Hippocampal formation (tissue), 2 donors: ENCODE data around the gene CPN1.
"Not testable (repeated sequence)": the region's sequence is repeated elsewhere in the genome, so short reads cannot be mapped to it uniquely, and the experiment has no call there.

ENCODE experiments used
- DNase-seq, 2 donors: peaks; one replicate each; lab custom pipeline; 2025; lab: John Stamatoyannopoulos, UW

The CPN1 gene

DNA sequence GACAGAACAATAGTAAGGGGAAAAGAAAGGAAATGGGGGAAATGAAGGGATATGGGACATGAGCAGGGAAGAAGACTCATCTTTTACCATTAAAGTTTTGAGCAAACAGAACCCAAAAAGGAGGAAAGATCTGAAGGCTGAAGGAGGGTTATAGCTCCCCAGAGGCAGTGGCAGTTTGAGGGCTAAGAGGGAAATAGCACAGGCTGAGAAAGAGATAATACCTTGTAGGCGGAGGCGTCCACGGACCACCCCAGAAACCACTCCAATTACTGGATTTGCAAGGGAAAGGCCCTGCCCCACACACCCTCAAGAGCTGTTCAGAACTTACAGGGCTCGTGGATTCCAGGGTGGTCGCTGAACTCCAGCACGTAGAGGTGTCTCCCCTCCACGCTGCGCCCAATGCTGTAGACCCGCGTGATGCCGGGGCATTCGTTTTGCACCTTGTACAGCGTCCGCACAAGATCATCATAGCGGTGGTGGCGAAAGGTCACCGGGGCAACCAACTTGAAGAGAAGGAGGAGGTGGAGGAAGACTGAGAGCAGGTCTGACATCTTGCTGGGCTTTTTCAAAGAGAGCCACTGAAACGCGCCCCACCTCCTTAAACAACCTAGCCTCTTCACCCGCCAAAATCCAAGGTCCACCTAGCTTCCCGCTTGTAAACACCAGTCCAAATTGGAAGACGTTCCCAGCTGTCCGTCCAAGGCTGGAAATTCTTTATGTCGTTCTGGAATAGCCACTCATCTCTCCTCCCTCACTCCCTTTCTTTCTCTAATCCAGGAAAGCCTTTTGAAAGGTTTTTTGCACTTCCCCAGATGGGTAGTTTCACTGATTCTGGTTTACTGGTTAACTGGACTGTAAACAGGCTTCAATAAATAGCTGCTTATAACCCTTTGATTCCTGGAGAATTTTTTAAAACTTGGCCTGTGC is at the start of gene CPN1:
CPN1 (minus strand) TSS at position 795 of the 927 bp plus-strand sequence; CDS start at position 551, 244 bp downstream.
- no peak for DNase-seq

GRCh38 chr10:100130831-100131230 is 49.2 kb upstream of the CPN1 start:
- no peak for DNase-seq

- no peak for DNase-seq
Observed at GRCh38 chr10:100129424-100129823, 47.8 kb upstream of the CPN1 start.

- DNase-seq = no peak
Observed at GRCh38 chr10:100128951-100129350, 47.3 kb upstream of the CPN1 start.

DNA sequence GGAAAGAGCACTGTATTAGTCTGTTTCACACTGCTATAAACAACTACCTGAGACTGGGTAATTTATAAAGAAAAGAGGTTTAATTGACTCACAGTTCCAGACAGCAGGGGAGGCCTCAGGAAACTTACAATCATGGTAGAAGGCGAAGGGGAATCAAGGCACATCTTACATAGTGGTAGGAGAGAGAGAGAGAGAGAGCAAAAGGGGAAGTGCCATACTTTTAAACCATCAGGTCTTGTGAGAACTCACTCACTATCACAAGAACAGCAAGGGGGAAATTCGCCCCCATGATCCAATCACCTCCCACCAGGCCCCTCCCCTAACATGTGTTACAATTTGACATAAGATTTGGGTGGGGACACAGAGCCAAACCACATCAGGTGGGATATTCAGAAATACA is 43.7 kb upstream of the CPN1 start:
- DNase-seq = not testable (repeated sequence)

DNA sequence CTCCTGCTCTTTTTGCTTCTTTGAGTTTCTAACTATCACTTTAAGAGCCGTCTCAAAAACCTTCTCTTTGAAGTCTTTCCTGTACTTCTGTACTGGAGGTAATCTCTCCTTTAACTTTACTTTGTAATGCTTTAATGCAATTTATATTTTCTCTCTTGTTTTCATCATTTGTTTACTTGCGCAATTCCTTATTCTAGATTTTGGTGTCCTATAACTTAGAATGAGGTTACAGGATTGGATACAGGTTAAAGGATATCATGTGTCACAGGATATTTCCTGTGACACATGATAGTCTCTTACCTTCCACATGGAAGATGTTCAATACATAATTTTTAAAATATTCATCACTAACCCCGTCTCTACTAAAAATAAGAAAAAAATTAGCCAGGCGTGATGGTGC is 42.4 kb upstream of the CPN1 start:
- DNase-seq = no peak

- DNase-seq = no peak
Observed at GRCh38 chr10:100122780-100123179, 41.1 kb upstream of the CPN1 start.

GRCh38 chr10:100120550-100120949 is 38.9 kb upstream of the CPN1 start:
- no peak for DNase-seq

GRCh38 chr10:100119726-100120125 is 38.1 kb upstream of the CPN1 start:
- DNase-seq = no peak

GRCh38 chr10:100114976-100115770 is 33.5 kb upstream of the CPN1 start:
- DNase-seq = no peak

DNA sequence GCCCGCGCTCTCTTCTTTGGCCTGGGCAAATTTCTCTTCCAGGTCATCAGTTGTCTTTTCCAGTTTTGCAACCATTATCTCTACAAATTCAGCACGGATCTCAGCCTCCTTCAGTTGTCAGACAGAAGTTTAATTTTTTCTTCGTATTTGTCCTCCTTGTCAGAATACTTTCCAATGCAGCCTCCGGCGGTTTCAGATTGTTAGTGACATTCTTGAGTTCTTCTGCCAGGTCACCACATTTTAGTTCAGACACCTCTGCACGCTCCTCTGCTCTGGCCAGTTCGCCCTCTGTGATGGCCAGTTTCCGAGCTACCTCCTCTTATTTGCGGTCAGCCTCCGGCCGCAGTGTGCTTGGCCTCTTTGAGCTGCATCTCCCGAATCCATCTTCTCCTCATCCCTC is 32.8 kb upstream of the CPN1 start:
- no peak for DNase-seq

DNA sequence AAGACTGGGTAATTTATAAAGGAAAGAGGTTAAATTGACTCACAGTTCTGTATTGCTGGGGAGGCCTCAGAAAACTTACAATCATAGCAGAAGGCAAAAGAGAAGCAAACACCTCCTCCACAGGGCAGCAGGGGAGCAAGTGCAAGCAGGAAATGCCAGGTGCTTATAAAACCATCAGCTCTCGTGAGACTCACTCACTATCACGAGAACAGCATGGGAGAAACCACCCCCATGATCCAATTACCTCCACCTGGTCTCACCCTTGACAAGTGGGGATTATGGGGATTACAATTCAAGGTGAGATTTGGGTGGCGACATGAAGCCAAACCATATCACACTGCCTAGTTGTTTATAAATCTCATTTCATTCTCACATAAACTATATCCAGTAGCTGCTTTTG is 28.0 kb upstream of the CPN1 start:
- DNase-seq = no peak

GRCh38 chr10:100106865-100107264 is 25.2 kb upstream of the CPN1 start:
- DNase-seq = no peak

DNA sequence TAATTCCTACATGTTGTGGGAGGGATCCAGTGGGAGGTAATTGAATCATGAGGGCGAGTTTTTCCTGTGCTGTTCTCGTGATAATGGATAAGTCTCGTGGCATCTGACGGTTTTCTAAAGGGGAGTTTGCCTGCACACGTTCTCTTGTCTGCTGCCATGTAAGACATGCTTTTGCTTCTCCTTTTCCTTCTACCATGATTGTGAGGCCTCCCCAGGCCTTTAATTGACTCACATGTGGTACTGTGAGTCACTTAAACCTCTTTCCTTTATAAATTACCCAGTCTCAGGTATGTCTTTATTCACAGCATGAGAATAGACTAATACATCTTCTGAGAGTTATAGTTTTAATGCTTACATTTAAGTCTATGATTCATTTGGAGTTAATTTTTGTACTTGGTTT is 22.6 kb upstream of the CPN1 start:
- no peak for DNase-seq

GRCh38 chr10:100103581-100103980 is 21.9 kb upstream of the CPN1 start:
- DNase-seq = no peak

GRCh38 chr10:100101192-100102076 is 19.8 kb upstream of the CPN1 start:
- no peak for DNase-seq

- DNase-seq = no peak
Observed at GRCh38 chr10:100100651-100101184, 19.0 kb upstream of the CPN1 start.

DNA sequence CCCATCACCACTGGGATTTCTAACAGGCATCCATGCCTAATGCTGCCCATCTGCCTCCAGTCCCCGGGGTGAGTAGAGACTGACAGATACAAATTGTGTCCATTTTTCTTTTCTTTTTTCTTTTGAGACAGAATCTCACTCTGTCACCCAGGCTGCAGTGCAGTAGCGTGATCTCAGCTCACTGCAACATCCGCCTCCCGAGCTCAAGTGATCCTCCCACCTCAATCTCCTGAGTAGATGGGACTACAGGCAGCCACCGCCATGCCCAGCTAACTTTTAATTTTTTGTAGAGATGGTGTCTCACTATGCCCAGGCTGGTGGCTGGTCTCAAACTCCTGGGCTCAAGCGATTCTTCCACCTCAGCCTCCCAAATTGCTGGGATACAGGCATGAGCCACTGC is 7.6 kb upstream of the CPN1 start:
- no peak for DNase-seq

DNA sequence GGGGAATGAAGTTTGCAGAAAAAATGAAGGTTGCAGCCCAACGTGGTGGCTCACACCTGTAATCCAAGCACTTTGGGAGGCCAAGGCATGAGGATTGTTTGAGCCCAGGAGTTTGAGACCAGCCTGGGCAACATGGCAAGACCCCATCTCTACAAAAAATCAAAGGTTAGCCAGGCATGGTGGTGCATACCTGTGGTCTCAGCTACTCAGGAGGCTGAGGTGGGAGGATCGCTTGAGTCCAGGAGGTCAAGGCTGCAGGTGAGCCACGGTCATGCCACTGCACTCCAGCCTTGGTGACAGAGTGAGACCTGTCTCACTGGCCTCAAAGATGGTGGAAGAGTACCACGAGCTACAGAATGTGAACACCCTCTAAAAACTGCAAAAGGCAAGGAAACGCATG is 5.0 kb upstream of the CPN1 start:
- not testable (repeated sequence) for DNase-seq

DNA sequence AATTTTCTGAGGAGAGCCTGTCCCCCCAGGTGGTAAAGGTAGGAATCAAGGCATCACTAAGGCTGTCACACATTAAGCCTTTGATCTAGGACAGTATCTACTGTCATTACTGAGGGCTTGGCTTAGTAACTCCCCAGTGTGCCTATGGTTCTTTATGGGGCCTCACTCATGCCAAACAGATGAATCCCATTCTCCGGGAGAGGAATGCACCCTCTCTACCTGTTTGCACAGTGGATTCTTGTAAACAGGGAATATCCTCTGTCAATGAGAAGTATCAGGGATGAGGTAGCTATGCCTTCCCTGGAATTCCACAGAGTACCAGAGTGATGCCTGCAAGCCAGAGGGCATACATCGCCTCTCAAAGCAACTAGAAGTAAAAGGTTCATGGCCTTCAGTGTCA is 3.9 kb upstream of the CPN1 start:
- DNase-seq = no peak

GRCh38 chr10:100083623-100084022 is 2.0 kb upstream of the CPN1 start:
- DNase-seq = no peak

- not testable (repeated sequence) for DNase-seq
Observed at GRCh38 chr10:100082276-100082675, 607 bp upstream of the CPN1 start.
